Neural progenitor cell (in vitro differentiated cells): Measurements from ENCODE around the gene OGFOD3.

Experiments used
- EZH2 ChIP-seq: fragments of 200-600 bp; sonication (generic); IDR thresholded peaks from 2 replicates; pipeline ENCODE4 v1.6.1; 2017; ENCODE audit warnings: antibody characterized with exemption, mild to moderate bottlenecking, moderate library complexity
- TF ChIP-seq, protein P1 (sequence below): fragments of 200-600 bp; sonication (generic); IDR thresholded peaks from 2 replicates; pipeline ENCODE4 v1.5.1; 2017; ENCODE audit warnings: antibody characterized with exemption, mild to moderate bottlenecking

- no peak for TF ChIP-seq EZH2
- TF ChIP-seq, protein P1, sequence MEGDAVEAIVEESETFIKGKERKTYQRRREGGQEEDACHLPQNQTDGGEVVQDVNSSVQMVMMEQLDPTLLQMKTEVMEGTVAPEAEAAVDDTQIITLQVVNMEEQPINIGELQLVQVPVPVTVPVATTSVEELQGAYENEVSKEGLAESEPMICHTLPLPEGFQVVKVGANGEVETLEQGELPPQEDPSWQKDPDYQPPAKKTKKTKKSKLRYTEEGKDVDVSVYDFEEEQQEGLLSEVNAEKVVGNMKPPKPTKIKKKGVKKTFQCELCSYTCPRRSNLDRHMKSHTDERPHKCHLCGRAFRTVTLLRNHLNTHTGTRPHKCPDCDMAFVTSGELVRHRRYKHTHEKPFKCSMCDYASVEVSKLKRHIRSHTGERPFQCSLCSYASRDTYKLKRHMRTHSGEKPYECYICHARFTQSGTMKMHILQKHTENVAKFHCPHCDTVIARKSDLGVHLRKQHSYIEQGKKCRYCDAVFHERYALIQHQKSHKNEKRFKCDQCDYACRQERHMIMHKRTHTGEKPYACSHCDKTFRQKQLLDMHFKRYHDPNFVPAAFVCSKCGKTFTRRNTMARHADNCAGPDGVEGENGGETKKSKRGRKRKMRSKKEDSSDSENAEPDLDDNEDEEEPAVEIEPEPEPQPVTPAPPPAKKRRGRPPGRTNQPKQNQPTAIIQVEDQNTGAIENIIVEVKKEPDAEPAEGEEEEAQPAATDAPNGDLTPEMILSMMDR = no peak
Measured at GRCh38 chr17:82457073-82457928, 38.9 kb upstream of the OGFOD3 start.
